HK-2 (cell line): Measurements from ENCODE around the gene BPIFB1.

Experiments used
- DNase-seq: peaks from one replicate; pipeline ENCODE4 v3.0.0-alpha.2; 2018; ENCODE audit not compliant: unreplicated experiment

Gene BPIFB1

GRCh38 chr20:33282991-33283555 is at the start of gene BPIFB1:
Gene BPIFB1, plus strand, starts transcription at chr20:33283214. Its CDS starts 2,860 bp downstream, at chr20:33286074.
- no peak for DNase-seq

- DNase-seq = no peak
These were observed 49.0 kb upstream of the BPIFB1 start for GRCh38 chr20:33234050-33234449.

DNA sequence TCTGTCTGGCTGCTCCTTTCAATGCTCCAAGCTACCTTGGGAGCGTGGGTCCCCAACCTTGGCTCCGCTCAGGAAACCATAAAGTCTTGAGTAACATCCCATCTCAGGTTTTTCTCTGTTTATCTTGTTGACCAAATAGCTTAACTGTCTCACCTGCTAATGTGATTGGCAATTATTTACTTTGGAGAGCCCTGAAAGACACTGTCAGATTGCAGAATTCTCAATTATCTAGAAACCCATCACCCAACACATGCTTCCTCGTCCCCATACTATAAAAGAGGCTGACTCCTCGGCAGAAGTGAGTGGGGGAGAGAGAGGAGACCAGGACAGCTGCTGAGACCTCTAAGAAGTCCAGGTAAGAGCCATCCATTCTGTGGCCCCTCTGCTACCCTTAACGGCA is 47.3 kb upstream of the BPIFB1 start, which contains the start of gene BPIFA1:
Gene BPIFA1, plus strand, starts transcription at position 301 of the 400 bp plus-strand sequence. CDS start 1,716 bp downstream, outside the sequence.
- no peak for DNase-seq

DNA sequence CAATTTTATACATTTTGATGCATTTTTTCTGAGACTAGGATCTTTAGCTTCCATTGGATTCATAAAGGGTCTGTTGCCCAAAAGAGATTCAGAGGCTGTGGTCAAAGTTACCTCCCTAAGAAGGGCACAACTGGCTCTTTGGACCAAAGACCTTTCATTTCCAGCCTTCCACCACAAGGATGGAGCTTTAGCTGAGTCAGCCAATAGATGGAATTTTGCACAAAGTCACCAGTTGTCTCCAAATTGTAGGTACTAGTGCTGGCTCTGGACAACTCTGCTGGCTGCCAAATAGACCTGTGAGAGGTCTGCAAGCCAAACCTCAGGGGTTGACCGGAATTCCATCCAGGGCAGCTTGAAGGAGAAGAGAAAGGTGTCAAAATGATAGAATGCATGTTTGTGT is 46.7 kb upstream of the BPIFB1 start:
- DNase-seq = no peak

DNA sequence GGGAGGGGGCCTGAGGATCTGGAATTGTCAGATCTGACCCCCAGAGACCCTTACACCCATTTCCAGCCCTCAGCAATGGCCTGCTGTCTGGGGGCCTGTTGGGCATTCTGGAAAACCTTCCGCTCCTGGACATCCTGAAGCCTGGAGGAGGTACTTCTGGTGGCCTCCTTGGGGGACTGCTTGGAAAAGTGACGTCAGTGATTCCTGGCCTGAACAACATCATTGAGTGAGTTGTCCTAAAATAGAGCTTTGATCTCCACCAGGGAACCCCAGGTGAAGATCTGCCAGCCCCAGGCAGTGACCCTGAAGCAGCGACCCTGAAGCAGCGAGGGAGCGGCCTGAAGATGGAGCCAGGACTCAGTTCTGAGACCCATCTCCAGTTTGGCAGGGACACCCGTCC is 45.0 kb upstream of the BPIFB1 start:
- no peak for DNase-seq

- DNase-seq = no peak
These were observed 43.6 kb upstream of the BPIFB1 start for GRCh38 chr20:33239418-33239817.

GRCh38 chr20:33239979-33240736 is 42.9 kb upstream of the BPIFB1 start:
- DNase-seq = no peak

DNA sequence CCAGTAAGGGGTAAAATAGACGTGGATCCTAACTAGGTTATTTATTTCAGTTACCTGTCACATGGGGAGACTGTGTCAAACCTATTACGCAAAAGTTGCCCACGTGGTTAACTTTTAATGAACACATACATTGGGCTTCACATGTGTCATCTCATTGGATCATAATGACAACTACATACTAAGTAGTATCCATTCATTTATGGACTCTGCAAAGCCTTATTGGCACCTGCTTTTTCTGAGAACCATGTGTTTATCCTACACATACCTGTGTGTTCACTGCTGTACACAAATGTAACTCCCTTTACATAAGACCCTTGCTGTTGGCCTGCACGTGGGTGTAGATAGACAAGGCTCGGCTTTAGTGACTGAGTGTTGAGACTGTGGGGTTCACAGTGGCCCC is 42.1 kb upstream of the BPIFB1 start:
- DNase-seq = no peak

GRCh38 chr20:33242319-33243100 is 40.5 kb upstream of the BPIFB1 start:
- DNase-seq = no peak

GRCh38 chr20:33246077-33246476 is 36.9 kb upstream of the BPIFB1 start:
- no peak for DNase-seq

GRCh38 chr20:33249456-33249855 is 33.6 kb upstream of the BPIFB1 start:
- DNase-seq = no peak

GRCh38 chr20:33250666-33251065 is 32.3 kb upstream of the BPIFB1 start:
- DNase-seq = no peak

DNA sequence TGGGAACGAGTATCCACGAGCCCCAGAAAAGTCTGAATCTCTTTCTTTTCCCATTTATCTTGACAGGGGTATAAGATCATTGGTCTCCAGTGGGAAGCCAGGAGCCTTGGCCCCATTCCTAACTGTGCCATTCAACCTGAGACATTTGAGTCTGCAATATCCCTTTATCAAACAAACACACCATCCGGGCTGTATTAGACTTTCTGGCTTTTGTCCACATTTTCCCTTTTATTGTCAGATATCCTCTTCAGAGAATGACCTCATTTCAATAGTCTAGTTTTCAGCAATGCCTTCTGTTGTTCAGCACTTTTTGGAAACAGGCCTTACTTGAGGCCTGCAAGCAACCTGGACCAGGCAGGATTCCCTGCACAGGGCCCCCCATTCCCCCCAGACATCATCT is 31.5 kb upstream of the BPIFB1 start:
- DNase-seq = no peak

DNA sequence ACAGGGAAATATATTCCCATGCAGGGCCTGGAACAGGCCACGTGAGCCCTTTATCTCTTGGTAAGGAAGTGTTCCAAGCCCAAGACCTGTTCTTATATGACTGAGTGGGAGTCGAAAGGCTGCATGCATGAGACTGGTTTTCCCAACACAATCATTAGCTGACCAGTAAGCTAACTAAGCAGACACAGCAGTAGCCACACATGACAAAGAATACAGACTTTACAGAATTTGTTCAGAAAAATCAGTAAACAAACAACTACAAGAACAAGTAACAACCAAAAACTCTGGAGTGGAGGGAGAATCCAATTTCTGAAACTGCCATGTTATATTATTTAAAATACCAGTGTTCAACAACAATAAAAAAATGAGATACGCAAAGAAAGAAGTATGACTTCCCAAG is 30.6 kb upstream of the BPIFB1 start:
- DNase-seq = no peak

- DNase-seq = no peak
These were observed 28.0 kb upstream of the BPIFB1 start for GRCh38 chr20:33255005-33255404.

DNA sequence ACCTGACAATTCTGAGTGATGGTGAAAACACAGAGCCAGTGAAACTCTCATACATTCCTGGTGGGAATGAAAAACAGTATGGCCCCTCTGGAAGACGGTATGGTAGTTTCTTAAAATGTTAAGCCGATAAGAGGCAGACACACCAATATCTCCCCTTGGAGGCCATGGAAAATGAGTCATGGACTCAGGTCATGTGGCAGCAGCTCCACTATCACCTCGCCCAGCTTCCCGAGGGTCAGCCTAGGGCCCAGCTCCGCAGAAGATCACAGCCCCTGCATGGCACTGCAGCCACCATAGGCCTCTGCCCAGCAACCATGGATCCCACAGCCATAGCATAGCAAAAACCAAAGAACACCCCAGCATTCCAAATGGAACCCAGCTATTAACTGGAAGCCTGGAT is 25.8 kb upstream of the BPIFB1 start:
- DNase-seq = no peak

GRCh38 chr20:33259371-33259770 is 23.6 kb upstream of the BPIFB1 start:
- no peak for DNase-seq

DNA sequence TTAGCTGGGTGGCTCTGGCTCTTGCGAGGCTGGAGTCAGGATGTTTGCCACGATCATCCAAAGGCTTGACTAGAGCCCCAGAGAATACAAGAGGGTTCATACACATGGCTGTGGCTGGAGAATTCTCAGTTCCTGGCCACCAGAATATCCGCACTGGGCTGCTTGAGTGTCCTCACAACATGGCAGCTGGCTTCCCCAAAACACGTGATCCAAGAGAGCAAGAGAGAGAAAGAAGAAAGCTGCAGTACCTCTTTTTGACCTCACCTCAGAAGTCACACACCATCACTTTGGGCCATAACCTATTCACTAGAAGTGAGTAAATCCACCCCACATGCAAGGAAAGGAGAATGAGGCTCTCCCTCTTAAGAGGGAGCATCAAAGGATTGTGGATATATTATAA is 21.5 kb upstream of the BPIFB1 start:
- DNase-seq = no peak

- peak; percentile 45 for DNase-seq
These were observed 20.4 kb upstream of the BPIFB1 start for GRCh38 chr20:33262658-33263065.

DNA sequence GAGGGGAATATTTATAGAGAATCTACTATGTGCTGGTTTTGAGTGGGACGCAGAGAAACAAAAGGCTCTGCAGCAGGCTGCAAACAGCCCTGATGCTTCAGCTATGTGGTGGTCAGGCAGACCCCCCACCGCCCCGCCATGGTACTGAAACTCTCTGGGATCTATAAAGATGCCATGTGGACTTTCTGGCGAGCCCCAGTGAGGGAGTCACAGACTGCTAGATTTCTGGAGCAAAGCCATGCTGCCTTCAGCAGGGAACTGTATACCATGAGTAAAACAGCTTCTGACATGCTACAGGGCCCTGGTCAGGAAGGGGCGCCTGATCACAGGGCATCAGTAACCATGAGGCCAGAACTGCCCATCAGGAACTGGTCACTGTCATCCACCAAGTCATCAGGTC is 19.2 kb upstream of the BPIFB1 start:
- no peak for DNase-seq

DNA sequence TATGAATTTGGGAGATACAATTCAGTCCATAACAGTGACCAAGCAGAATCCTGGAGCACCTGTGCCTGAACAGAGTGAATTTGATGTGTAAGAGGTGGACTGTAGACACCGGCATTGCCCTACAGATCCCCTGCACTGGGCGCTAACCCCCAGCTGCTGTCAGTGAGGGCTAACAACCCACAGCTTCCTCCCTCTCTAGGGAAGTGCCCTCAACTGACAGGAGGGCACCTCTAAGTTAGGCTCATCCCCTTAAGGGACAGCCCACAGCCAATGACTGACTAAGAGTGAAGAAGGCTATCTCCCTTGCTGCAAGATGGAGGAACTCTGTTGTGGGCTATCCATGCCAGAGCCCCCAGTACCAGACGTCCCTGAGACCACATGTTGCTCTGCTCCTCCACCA is 15.3 kb upstream of the BPIFB1 start:
- DNase-seq = no peak

DNA sequence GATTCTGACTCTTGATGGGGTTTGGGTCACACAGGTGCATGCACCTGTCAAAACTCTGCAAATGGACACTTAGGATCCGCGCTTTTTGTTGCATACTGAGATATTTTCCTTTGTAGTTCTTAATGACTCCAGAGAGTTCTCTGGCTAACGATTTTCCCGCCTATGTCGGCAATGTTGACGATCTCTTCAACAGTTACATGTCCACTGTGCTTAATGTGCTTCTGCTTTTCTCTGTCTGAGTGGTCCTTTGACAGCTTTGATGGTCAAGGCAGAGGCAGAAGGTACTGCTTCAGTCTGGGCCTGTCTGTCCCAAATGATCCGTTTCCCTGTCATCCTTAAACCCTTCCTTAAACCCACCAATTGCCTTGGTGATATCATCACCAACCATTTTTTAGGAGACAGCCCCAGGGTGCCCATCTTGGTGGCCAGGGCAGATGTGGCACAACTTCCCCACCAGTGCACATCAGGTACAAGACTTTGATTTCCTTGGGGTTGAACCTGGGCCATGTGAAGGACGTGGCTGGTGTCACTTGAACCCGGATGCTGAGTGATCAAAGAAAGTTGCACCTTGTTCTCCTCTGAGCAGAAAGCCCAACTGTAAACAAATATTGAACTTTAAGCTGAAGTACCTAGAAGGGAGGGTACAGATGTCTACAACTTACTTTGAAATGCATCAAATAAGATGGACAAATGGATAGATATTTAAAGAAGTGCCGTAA is 10.7 kb upstream of the BPIFB1 start:
- DNase-seq = no peak
